ENCODE results near the gene ISY1. TPM values are rescaled to one million over a fixed set of nuclear protein-coding genes. Genes with fewer than 3 reads are reported as not detected.
A peak's percentile ranks its signal among the peaks of the same experiment; 100 is the strongest.

Gene ISY1
- total and polyA plus RNA-seq, 12 donors = 15.9 to 35.4 (median 29.5) TPM

- 75 to 86% methylated on average over 5 of the region's 5 CpGs for WGBS, 2 donors
- peak in 4 of 8 donors; percentile 23 to 68 (median 47) for ATAC-seq
- Histone ChIP-seq H3K4me3 (no peak overlapping the region), H3K27ac (no peak overlapping the region), H3K27me3 (no peaks in the 10 kb centered on the region), H3K36me3 (peaks cover 3 to 100% (median 64%) of the 10 kb centered on the region in 9 donors), H3K9me3 (no peaks in the 10 kb centered on the region), H3K4me1 (no peaks in the 10 kb centered on the region)
- TF ChIP-seq CTCF (IDR thresholded peaks at IDR 0.05) = no peak
- no peak for DNase-seq
- intact Hi-C loops (cut with DNase I) = no loop called here
Observed at GRCh38 chr3:129132097-129132866, 28.6 kb downstream of the ISY1 start.

GRCh38 chr3:129131465-129132088 is 29.3 kb downstream of the ISY1 start:
- DNase-seq (no peak), ATAC-seq (no peak)
- intact Hi-C loops (cut with DNase I) = no loop called here
- Histone ChIP-seq H3K4me1 (no peaks in the 10 kb centered on the region), H3K27ac (no peak overlapping the region), H3K9me3 (no peaks in the 10 kb centered on the region), H3K4me3 (no peak overlapping the region), H3K36me3 (peaks cover 3 to 100% (median 60%) of the 10 kb centered on the region in 9 donors), H3K27me3 (no peaks in the 10 kb centered on the region)
- TF ChIP-seq CTCF (IDR thresholded peaks at IDR 0.05) = no peak
- WGBS, 2 donors = 83 to 89% methylated on average over 2 of the region's 2 CpGs

- peaks cover 3 to 98% (median 54%) of the 10 kb centered on the region in 9 donors for H3K36me3 ChIP-seq
- 93 to 94% methylated on average over 13 of the region's 13 CpGs for WGBS, 2 donors
Observed at GRCh38 chr3:129130291-129130813, 30.5 kb downstream of the ISY1 start.

More at GRCh38 chr3:129130291-129130813, 30.5 kb downstream of the ISY1 start:
- ATAC-seq (no peak), DNase-seq (no peak)
- H3K4me3 ChIP-seq = no peak overlapping the region
- no peak overlapping the region for H3K27ac ChIP-seq
- no peaks in the 10 kb centered on the region for H3K4me1 ChIP-seq
- no peaks in the 10 kb centered on the region for H3K27me3 ChIP-seq
- H3K9me3 ChIP-seq = no peaks in the 10 kb centered on the region
- TF ChIP-seq CTCF (IDR thresholded peaks at IDR 0.05) = no peak
- intact Hi-C loops (cut with DNase I) = no loop called here

Measured in heart right ventricle (tissue), 16 donors.